GM12878 (cell line): ENCODE measurements around the gene SLC6A16.

Source experiments
- BCL3 ChIP-seq: IDR thresholded peaks from 2 replicates; pipeline ENCODE4 v1.6.1; 2011; ENCODE audit warnings: borderline replicate concordance, low read depth, mild to moderate bottlenecking, moderate library complexity, low read length; ENCODE audit not compliant: insufficient read depth, poor library complexity, severe bottlenecking
- EP300 ChIP-seq, 2 experiments: fragments of 150-350 bp in 1 of 2; IDR thresholded peaks; 2 replicates each; pipeline ENCODE4 v1.6.1; 2011 to 2012; ENCODE audit warnings: low read depth in 2 of 2, low read length in 2 of 2, borderline replicate concordance in 1 of 2, improper control_type of control experiment in 1 of 2, inconsistent platforms in 1 of 2; ENCODE audit not compliant: control insufficient read depth in 1 of 2
- NFYB ChIP-seq: IDR thresholded peaks from 2 replicates; pipeline ENCODE4 v1.6.1; 2011; ENCODE audit warnings: low read depth, mild to moderate bottlenecking, low read length, improper control_type of control experiment, moderate library complexity; ENCODE audit not compliant: insufficient read depth
- PAX5 ChIP-seq: IDR thresholded peaks from 2 replicates; pipeline ENCODE4 v1.6.1; 2011; ENCODE audit warnings: low read depth, low read length, borderline replicate concordance
- POLR2AphosphoS2 ChIP-seq: IDR thresholded peaks from 2 replicates; pipeline ENCODE4 v1.6.1; 2011; ENCODE audit warnings: low read depth, mild to moderate bottlenecking, low read length, improper control_type of control experiment, moderate library complexity
- REST ChIP-seq: IDR thresholded peaks from 2 replicates; pipeline ENCODE4 v1.6.1; 2012; ENCODE audit warnings: mild to moderate bottlenecking, low read depth, low read length
- TBL1XR1 ChIP-seq: IDR thresholded peaks from 2 replicates; pipeline ENCODE4 v1.6.1; 2012; ENCODE audit warnings: low read depth, low read length, improper control_type of control experiment
- WRNIP1 ChIP-seq: IDR thresholded peaks from 2 replicates; pipeline ENCODE4 v1.6.1; 2011; ENCODE audit warnings: low read depth, low read length, improper control_type of control experiment, borderline replicate concordance
- TF ChIP-seq, protein P1 (sequence below), 3 experiments: IDR thresholded peaks in 2 of 3; conservative IDR thresholded peaks in 1 of 3; 2 replicates each; pipeline ENCODE4 v1.5.1; 2011; ENCODE audit warnings: low read depth in 3 of 3, low read length in 3 of 3, mild to moderate bottlenecking in 3 of 3, control low read depth in 2 of 3, moderate library complexity in 2 of 3, inconsistent platforms in 1 of 3, mixed read lengths in 1 of 3; ENCODE audit not compliant: control insufficient read depth in 2 of 3, insufficient read depth in 1 of 3; ENCODE audit errors: extremely low read depth in 1 of 3

GRCh38 chr19:49359851-49360820 lies 35.1 kb upstream of the SLC6A16 start:
- TF ChIP-seq, protein P1, sequence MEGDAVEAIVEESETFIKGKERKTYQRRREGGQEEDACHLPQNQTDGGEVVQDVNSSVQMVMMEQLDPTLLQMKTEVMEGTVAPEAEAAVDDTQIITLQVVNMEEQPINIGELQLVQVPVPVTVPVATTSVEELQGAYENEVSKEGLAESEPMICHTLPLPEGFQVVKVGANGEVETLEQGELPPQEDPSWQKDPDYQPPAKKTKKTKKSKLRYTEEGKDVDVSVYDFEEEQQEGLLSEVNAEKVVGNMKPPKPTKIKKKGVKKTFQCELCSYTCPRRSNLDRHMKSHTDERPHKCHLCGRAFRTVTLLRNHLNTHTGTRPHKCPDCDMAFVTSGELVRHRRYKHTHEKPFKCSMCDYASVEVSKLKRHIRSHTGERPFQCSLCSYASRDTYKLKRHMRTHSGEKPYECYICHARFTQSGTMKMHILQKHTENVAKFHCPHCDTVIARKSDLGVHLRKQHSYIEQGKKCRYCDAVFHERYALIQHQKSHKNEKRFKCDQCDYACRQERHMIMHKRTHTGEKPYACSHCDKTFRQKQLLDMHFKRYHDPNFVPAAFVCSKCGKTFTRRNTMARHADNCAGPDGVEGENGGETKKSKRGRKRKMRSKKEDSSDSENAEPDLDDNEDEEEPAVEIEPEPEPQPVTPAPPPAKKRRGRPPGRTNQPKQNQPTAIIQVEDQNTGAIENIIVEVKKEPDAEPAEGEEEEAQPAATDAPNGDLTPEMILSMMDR (IDR thresholded peaks at IDR 0.05 in 2 of 3, conservative IDR thresholded peaks at IDR 0.05 in 1 of 3; ENCODE audit: control insufficient read depth in 2 of 3, extremely low read depth in 1 of 3, insufficient read depth in 1 of 3, low read depth in 3 of 3, low read length in 3 of 3), result no peak
- TF ChIP-seq PAX5 (no peak), NFYB (no peak), EP300 (IDR thresholded peaks at IDR 0.05; ENCODE audit: borderline replicate concordance in 1 of 2, control insufficient read depth in 1 of 2, low read depth in 2 of 2, low read length in 2 of 2) (no peak), WRNIP1 (no peak), POLR2AphosphoS2 (no peak), BCL3 (no peak), REST (no peak), TBL1XR1 (no peak)
